Fibroblast of lung (primary cell): ENCODE measurements around the gene CCNJL. TPM values are rescaled to one million over a fixed set of nuclear protein-coding genes. Genes with fewer than 3 reads are reported as not detected.

Source experiments
- DNase-seq, 2 donors: peaks; one replicate each; pipeline versions ENCODE4 v3.0.0 to v3.0.0-alpha.2; 2010; ENCODE audit warnings: low read depth in 2 of 2
- H2AFZ ChIP-seq: 2 replicates; pipeline ENCODE4 v1.5.1; 2012; ENCODE audit warnings: low read length, control low read depth, inconsistent platforms
- H3K27ac ChIP-seq: 2 replicates; pipeline ENCODE4 v1.5.1; 2011; ENCODE audit warnings: low read length, control low read depth; ENCODE audit not compliant: insufficient read depth
- H3K27me3 ChIP-seq: 2 replicates; pipeline ENCODE4 v1.5.1; 2011; ENCODE audit warnings: mild to moderate bottlenecking, low read length; ENCODE audit not compliant: control insufficient read depth, insufficient read depth
- H3K36me3 ChIP-seq: 2 replicates; pipeline ENCODE4 v1.5.1; 2011; ENCODE audit warnings: low read length; ENCODE audit not compliant: control insufficient read depth, insufficient read depth
- H3K4me1 ChIP-seq: 2 replicates; pipeline ENCODE4 v1.5.1; 2011; ENCODE audit warnings: low read length; ENCODE audit not compliant: control insufficient read depth, insufficient read depth; ENCODE audit errors: extremely low read depth
- H3K4me2 ChIP-seq: 2 replicates; pipeline ENCODE4 v1.5.1; 2011; ENCODE audit warnings: low read length, control low read depth; ENCODE audit not compliant: insufficient read depth; ENCODE audit errors: extremely low read depth
- H3K4me3 ChIP-seq, 4 experiments: fragments of 200-600 bp in 1 of 4; sonication (generic) in 1 of 4; replicated peaks in 1 of 4; 2 replicates each; pipeline ENCODE4 v1.5.1; 2011 to 2016; ENCODE audit warnings: low read length in 4 of 4, low read depth in 3 of 4, mild to moderate bottlenecking in 3 of 4, control low read depth in 2 of 4, inconsistent platforms in 1 of 4, mixed read lengths in 1 of 4; ENCODE audit not compliant: insufficient read depth in 1 of 4; ENCODE audit errors: control extremely low read depth in 1 of 4
- H3K79me2 ChIP-seq: 2 replicates; pipeline ENCODE4 v1.5.1; 2012; ENCODE audit warnings: mild to moderate bottlenecking, low read length, inconsistent platforms; ENCODE audit not compliant: control insufficient read depth, insufficient read depth
- H3K9ac ChIP-seq: 2 replicates; pipeline ENCODE4 v1.5.1; 2011; ENCODE audit warnings: mild to moderate bottlenecking, low read length, control low read depth; ENCODE audit not compliant: insufficient read depth
- H3K9me3 ChIP-seq: 2 replicates; pipeline ENCODE4 v1.5.1; 2012; ENCODE audit warnings: low read depth, low read length; ENCODE audit not compliant: control insufficient read depth, insufficient read depth
- H4K20me1 ChIP-seq: 2 replicates; pipeline ENCODE4 v1.5.1; 2011; ENCODE audit warnings: low read length; ENCODE audit not compliant: control insufficient read depth, insufficient read depth; ENCODE audit errors: extremely low read depth
- CTCF ChIP-seq, 2 donors: IDR thresholded peaks in 1 of 2; conservative IDR thresholded peaks in 1 of 2; 1 replicate in 1 of 2; 2 replicates in 1 of 2; pipeline ENCODE4 v1.5.1; 2011 to 2012; ENCODE audit warnings: low read length in 2 of 2, control low read depth in 1 of 2, inconsistent platforms in 1 of 2, low read depth in 1 of 2, mild to moderate bottlenecking in 1 of 2
- EZH2 ChIP-seq: IDR thresholded peaks from 2 replicates; pipeline ENCODE4 v1.5.1; 2012; ENCODE audit warnings: low read length, control low read depth, mild to moderate bottlenecking; ENCODE audit errors: missing control alignments
- polyA plus RNA-seq, 2 donors: library from polyadenylated mRNA; depleted of rRNA in 1 of 2; stranded (reverse) in 1 of 2; unstranded in 1 of 2; fragments of >200 nt; gene quantifications; 2 replicates each; pipeline ENCODE4 v1.2.1, GENCODE V29; 2011 to 2012; ENCODE audit warnings: missing spikeins in 1 of 2
- total RNA-seq: library from RNA; depleted of rRNA; stranded (reverse); fragments of >200 nt; gene quantifications from 2 replicates; pipeline ENCODE4 v1.2.1, GENCODE V29; 2014

Gene CCNJL
- total and polyA plus RNA-seq, 2 donors (not counting 1 experiment from before 2014, with no cell fraction given): 0.73 TPM; not detected in 1

GRCh38 chr5:160270704-160271103 lies 41.7 kb downstream of the CCNJL start:
- no peak overlapping the region for H3K9ac ChIP-seq
- no peaks in the 10 kb centered on the region for H3K36me3 ChIP-seq
- H3K27me3 ChIP-seq: no peaks in the 10 kb centered on the region
- H3K4me2 ChIP-seq: no peak overlapping the region
- no peak overlapping the region for H3K27ac ChIP-seq
- DNase-seq: no peak
- no peaks in the 10 kb centered on the region for H3K9me3 ChIP-seq
- H4K20me1 ChIP-seq: no peaks in the 10 kb centered on the region
- peaks cover 6% of the 10 kb centered on the region for H3K4me1 ChIP-seq
- no peak overlapping the region for H2AFZ ChIP-seq
- TF ChIP-seq EZH2: no peak
- no peak for TF ChIP-seq CTCF (conservative IDR thresholded peaks at IDR 0.05 in 1 of 2, IDR thresholded peaks at IDR 0.05 in 1 of 2; ENCODE audit: low read depth in 1 of 2, low read length in 2 of 2)
- no peak overlapping the region for H3K4me3 ChIP-seq
- no peaks in the 10 kb centered on the region for H3K79me2 ChIP-seq

- peak overlapping the region; percentile 40 for H3K27ac ChIP-seq
Observed at GRCh38 chr5:160269017-160269416, 43.3 kb downstream of the CCNJL start.

GRCh38 chr5:160268121-160268520 lies 44.2 kb downstream of the CCNJL start:
- Histone ChIP-seq H3K4me1 (peaks cover 6% of the 10 kb centered on the region), H3K9me3 (no peaks in the 10 kb centered on the region), H3K9ac (no peak overlapping the region), H3K36me3 (no peaks in the 10 kb centered on the region), H2AFZ (no peak overlapping the region), H3K27me3 (no peaks in the 10 kb centered on the region), H3K79me2 (no peaks in the 10 kb centered on the region), H3K4me3 (no peak overlapping the region), H3K4me2 (no peak overlapping the region), H3K27ac (peak overlapping the region; percentile 40), H4K20me1 (no peaks in the 10 kb centered on the region)
- no peak for DNase-seq
- TF ChIP-seq EZH2 (no peak), CTCF (conservative IDR thresholded peaks at IDR 0.05 in 1 of 2, IDR thresholded peaks at IDR 0.05 in 1 of 2; ENCODE audit: low read depth in 1 of 2, low read length in 2 of 2) (no peak)

More at GRCh38 chr5:160269017-160269416, 43.3 kb downstream of the CCNJL start:
- no peaks in the 10 kb centered on the region for H4K20me1 ChIP-seq
- TF ChIP-seq EZH2 (no peak), CTCF (conservative IDR thresholded peaks at IDR 0.05 in 1 of 2, IDR thresholded peaks at IDR 0.05 in 1 of 2; ENCODE audit: low read depth in 1 of 2, low read length in 2 of 2) (no peak)
- peak; percentile 68 to 88 for DNase-seq
- no peaks in the 10 kb centered on the region for H3K79me2 ChIP-seq
- no peaks in the 10 kb centered on the region for H3K36me3 ChIP-seq
- no peak overlapping the region for H3K4me2 ChIP-seq
- H2AFZ ChIP-seq: peak overlapping the region; percentile 31
- no peaks in the 10 kb centered on the region for H3K9me3 ChIP-seq
- H3K4me1 ChIP-seq: peaks cover 6% of the 10 kb centered on the region
- H3K27me3 ChIP-seq: no peaks in the 10 kb centered on the region
- H3K9ac ChIP-seq: no peak overlapping the region
- H3K4me3 ChIP-seq: no peak overlapping the region
